ENCODE measurements around the gene SLC35D2.

The SLC35D2 gene

DNA sequence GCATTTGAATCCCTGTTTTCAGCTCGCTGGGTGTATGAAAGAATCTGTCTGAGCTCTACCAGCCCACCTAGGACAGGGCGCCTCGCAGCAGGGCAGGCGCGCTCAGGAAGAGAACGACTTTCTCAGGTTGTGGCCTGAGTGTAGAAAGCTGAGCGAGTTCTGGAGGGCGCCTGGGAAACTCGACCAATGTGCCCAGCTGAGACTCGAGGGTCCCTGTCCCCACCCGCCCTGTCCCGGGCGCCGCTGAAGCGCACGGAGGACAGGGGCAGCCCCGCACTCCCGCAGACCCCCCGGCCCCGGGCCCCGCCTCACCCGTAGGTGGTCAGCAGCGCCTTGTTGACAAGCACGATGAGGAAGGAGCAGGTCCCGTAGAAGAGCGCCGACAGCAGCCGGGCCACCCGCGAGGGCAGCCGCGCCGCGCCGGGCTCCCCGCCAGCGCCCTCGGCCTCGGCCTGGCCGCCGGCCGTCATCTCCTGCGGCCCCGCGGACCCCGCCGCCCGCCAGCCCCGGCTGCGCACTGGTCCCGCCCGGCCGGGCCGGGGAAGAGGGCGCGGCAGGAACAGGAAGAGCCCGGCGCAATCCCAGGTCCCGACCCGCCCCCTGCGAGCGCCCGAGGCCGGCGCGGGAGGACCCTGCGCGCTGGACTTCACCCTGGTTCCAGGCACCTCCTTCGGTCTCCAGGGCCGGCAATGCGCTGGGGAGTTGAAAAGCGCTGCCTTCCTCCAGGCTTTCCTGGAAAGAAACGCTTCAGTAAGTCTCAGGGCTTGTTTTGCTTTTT is at the start of gene SLC35D2:
SLC35D2 (minus strand) TSS at position 547 of the 778 bp plus-strand sequence; CDS start at position 470, 77 bp downstream.
- no peak for DNase-seq (ENCODE audit: low read depth in 2 of 2)

DNA sequence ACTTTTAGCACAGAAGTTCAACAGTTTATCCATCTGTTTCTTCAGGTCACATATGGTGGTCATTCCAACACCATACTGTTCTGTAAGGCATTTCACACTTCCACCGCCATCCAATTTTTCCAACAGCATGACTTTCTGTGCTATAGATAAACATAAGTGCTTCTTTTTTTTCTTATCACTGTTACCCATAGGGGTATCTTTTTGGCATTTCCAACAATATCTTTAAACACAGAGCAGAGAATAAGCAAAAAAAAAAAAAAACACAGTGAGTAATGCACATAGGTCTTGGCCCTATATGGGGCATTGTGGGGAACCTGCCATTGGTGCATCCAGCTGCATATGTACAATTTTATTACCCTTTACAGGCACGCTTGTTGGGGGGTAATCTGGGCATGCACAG is 46.9 kb upstream of the SLC35D2 start:
- DNase-seq (ENCODE audit: low read depth in 2 of 2): no peak

DNA sequence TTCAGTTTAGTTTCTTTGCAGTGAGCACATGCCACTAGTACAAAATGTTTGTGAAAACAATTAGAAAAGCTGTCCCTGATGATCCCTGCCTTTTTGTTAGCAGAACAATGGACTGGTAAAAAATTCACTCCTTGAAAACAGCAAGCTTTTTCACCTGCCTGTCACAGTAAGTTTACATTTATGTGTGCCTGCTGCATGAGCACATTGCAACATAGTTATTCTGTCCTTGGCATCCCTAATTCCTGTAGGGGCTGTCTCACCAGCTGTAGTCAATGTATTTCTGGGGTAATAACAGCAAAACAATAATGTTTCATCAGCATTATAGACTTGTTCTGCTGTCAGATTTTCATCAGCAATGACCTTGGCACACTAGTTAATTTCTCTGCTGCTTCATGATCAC is 46.2 kb upstream of the SLC35D2 start:
- no peak for DNase-seq (ENCODE audit: low read depth in 2 of 2)

DNA sequence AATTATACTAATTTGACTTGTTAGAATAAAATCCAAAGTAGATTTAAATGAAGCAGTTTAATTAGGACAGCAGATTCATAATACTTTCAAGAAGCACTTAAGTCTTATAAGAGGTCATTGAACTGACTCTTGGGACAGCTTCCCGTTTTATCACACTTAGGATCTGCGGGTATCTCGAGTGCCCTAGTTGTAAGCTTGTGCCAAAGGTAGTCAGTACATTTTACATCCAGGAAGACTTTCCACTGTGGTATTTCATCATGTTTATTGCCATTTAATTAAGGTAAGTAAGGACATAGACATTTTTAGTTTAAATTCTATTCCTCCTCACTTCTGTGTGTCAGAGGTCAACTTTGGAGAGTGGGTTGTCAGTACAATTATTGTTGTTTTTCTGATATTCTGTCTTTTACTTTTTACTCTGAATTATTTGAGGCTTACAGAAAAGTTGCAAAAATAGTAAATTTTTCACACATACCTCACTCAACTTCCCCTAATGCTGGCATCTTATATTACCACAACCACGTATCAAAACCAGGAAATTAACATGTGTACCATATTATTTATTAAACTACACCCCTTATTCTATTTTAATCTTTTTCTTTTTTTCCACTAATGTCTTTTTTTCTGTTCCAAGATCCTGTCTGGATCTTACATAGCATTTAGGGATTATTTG is 42.1 kb upstream of the SLC35D2 start:
- DNase-seq (ENCODE audit: low read depth in 2 of 2): no peak

DNA sequence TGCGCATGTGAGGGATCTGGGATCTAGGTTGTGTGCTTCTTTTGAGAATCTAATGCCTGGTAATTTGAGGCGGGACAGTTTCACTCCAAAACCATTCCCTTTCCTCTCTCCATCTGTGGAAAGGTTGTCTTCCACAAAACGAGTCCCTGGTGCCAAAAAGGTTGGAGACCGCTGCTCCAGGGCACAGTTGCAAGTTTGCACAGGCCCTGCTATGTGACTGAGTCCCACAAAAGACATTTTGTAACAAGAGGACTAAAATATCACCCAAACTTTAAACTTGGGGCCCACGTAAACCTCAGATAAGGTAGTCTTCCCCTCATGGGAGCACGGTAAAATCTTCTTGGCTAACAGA is 40.5 kb upstream of the SLC35D2 start:
- no peak for DNase-seq (ENCODE audit: low read depth in 2 of 2)

DNA sequence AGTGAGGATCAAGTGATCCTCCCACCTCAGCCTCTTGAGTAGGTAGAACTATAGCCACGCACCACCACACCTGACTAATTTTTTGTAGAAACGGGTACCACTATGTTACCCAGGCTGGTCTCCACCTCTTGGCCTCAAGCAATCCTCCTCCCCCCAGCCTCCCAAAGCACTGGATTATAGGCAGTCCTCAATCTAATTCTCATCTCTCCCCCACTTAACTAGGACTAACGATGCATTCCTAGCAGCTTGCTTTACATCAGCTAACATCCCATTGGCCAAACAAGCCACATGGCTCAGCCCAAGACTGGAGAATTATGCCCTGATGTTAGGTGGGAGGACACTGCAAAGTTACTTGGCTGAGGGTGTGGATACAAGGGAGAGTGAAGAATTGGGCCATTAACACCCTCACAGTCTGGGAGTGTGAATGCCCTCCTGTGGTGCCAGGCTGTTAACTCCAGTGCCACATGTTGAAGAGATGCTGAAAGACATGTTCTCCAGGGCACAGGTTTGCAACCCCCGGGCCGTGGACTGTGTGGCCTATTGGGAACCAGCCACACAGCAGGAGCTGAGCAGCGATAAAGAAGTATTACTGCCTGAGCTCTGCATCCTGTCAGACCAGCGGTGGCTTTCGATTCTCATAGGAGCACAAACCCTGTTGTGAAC is 39.9 kb upstream of the SLC35D2 start:
- no peak for DNase-seq (ENCODE audit: low read depth in 2 of 2)

DNA sequence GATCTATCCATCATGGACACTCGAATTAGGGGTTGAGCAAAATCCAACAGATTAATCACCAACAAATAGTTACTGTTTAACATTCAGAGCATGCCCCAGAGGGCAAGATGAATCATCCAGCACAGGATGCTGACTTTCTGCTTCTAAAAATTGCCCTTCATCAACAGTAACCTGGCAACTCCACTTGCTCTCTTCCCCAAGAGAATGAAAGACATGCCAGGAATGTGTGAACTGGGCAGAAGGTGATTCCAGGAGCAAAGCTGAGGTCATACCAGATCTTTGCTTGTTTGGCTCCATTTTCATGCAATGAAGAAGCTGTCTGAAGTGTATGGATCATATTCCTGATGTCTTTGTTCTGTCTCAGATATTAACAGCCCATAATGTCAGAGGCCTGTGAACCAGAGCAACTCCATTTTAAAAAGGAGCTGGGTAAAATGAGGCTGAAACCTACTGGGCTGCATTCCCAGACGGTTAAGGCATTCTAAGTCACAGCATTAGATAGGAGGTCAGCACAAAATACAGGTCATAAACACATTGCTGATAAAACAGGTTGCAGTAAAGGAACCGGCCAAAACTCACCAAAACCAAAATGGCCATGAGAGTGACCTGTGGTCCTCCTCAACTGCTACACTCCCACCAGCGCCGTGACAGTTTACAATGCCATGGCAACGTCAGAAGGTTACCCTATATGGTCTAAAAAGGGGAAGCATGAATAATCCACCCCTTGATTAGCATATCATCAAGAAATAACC is 37.1 kb upstream of the SLC35D2 start:
- DNase-seq (ENCODE audit: low read depth in 2 of 2): no peak

DNA sequence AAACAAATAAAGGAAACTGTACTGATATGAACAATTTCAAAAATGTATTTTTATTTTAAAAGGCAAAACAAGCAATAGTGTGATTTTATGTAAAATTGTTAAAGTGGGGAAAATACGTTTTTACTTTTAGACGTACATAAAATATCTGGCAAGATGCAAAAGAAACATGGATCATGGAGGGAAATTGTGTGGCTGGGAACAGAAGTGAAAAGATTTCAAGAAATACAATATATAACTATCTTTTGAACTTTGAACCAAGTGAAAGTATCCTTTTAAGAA is 36.1 kb upstream of the SLC35D2 start:
- no peak for DNase-seq (ENCODE audit: low read depth in 2 of 2)

DNA sequence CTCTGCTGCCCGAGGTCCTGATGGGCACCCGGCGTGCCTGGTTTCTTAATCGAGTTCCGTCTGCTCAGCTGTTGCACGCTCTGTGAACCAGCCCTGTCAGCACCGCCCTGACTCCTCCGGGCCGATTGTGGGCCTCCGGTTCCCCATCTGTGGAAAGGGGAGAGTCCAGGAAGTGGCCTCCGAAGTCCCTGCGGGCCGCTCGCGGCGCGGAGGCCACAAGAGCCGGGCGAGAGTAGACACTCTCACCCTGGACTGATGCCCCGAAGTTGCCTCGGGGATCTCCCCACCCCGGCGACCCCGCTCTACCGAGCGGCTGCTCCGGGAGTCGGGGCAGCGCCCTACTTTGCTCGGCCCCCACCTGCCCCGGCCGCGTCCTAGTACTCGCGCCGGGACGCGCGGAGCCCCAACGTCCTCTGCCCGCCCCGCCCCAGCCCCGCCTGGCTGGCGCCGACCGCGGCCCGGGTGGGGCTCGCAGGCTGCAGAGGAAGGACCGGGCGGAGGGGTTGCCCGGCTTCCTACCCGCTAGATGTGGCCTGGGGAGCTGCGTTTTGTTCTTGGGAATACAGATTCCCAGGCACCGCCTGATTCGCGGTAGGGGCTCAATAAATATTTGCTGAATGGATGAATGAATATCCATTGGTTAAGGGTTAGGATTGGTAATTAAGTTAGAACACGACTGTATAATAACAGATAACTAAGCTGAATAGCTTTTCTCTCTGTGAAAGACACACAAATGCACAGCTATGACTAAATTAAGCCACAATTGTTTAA is 35.6 kb upstream of the SLC35D2 start:
- peak; percentile 24 to 52 for DNase-seq (ENCODE audit: low read depth in 2 of 2)

DNA sequence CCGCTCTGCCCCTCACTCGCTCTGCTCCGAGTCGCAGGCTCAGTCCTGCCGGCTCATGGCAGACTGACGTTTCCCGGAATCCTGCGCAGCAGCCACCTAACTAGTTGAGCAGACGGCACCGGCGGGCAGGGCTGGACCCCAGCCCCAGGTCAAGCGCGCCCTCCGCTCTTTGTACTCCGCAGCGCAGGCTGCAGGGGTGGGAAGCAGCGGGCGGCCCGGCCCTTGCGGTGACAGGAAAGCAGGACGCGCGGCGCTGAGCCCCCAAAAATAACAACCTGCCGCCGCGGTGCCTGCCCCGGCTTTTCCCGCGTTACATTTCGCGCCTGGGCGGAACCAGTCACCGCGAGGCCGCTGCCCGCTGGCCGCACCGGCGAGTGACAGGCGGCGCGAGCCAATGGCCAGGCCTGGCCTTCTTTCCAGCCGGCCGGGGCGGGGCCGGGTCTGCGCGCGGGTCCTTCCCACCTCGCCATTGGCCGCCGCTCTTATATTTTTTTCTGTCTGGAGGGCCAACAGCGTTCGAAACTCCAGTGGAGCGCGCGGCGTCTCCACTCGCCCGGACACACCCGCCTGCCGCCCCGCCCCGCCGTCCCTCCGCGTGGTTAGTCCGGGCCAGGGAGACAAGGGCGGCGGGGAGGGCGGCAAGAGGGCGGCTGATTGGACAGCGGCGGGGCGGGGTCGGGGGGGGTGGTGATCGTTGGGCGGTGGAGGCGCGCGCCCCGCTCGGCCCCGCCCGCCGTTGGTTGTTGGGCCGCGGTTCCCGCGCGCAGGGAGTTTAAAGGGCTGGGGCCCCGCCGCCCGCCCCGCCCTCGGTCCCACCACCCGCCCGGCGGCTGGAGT is 34.8 kb upstream of the SLC35D2 start, which contains the start of gene ZNF367:
ZNF367 (minus strand) TSS at position 288 of the 837 bp plus-strand sequence. CDS start 338 bp downstream, outside the sequence.
- peak; percentile 91 to 95 for DNase-seq (ENCODE audit: low read depth in 2 of 2)

DNA sequence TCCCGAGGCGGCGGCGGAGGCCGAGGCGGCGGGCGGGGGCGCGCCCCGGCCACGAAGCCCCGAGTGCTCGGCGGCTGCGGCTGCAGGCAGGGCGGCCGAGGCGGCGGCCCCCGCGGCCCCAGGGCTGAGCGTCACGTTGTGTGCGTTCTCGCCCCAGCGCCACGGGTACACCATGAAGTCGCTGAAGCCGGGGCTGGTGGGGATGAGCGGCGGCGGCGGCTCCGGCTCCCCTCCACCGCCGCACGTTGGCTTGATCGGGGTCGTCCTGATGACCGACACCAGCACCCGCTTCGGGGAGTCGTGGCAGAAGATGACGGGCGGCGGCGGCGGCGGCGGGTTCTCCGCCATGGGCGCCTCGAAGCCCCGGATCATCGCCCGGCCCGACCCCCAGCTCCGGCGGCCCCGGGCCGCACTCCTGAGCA is 34.2 kb upstream of the SLC35D2 start:
- DNase-seq (ENCODE audit: low read depth in 2 of 2): peak; percentile 7 to 15

DNA sequence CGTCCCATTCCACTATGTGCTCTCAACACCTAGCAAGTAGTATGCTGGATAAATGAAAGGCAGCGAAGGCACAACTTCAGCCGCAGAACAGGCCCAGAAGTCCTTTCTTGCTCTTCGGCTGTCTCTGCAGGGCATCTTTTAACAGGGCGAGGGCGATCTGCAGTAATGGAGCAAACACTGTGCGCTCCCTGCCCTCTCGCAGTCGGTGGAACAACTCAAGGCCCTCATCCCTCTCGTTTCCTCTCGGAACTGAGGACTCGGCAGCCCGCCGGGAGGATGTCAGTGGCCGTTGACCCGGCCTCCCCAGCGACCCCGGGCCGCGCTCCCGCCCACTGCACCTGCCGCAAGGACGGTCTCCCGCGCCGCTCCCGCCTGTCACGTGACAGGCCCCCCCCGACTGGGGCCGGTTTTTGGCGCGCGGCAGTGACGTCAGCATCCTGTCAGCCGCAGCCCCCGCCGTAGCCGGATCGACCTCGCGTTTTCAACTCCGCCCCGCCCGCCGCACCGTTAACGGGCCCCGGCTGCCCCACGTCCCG is 33.6 kb upstream of the SLC35D2 start:
- DNase-seq (ENCODE audit: low read depth in 2 of 2): peak; percentile 81 to 86

DNA sequence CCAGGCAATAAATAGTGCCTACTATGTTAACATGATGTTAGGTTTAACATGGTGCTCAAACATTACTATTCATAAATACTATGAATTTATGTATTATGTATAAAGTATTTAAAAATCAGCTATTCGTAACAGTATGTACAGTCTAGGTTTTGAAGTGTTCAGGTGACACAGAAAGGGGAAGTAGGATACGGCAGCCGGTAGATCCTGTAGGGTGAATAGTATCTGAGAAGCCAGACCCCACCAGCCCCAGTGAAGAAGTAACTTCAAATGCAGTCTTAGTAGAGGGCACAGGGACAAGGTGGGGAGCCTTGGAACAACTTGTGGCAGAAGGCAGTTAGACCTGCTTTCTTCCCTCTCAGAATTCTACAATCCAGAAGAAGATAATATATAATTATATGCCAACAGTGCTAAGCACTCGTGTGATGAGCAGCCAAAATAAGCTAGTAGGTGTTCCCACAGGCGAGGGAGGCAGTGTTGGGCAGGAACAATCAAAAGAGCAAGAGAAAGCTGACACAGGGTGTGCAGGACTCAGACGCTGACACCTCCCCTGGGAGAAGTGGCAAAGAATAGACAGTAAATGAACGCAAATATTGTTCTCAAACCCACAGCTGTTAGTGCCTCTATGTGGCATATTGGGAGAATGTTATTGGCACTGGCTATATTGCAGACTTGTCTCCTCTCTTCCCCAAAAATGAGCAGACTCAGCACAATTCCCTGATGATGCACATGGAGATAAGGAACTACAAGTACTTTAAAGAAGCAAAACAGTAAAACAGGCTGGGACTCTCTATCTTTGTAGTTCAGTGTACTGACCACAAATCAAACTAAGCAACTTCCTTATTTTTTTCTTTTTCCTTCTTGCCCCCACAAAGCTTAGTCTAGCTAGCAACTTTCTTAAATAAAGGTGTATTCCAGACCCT is 30.1 kb upstream of the SLC35D2 start:
- DNase-seq (ENCODE audit: low read depth in 2 of 2): no peak

DNA sequence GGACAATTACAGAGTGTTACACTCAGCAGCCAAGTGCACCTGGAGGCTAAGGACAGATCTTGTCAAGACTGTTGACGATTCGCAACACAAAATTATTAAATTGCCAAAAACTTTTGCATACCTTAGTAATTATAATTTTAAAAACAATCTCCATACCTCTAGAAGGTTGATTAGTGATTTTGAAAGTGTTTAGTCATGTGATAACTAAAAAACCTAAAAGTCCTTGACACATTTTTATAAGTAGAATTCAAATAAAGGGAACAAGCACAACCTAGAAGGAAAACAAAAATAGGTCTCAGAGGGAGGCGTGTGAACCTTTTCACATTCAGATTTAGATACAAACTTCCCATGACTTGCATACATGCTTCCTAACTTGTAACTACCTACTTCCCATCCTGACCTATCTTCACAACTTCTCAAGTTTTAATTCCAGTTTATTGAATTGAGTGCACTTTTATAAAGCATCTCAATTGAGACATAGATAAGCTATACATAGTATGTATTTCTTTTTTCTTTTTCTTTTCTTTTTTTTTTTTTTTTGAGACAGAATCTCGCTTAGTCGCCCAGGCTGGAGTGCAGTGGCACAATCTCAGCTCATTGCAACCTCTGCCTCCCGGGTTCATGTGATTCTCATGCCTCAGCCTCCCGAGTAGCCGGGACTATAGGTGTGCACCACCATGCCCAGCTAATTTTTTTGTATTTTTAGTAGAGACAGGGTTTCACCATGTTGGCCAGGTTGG is 28.8 kb upstream of the SLC35D2 start:
- no peak for DNase-seq (ENCODE audit: low read depth in 2 of 2)

DNA sequence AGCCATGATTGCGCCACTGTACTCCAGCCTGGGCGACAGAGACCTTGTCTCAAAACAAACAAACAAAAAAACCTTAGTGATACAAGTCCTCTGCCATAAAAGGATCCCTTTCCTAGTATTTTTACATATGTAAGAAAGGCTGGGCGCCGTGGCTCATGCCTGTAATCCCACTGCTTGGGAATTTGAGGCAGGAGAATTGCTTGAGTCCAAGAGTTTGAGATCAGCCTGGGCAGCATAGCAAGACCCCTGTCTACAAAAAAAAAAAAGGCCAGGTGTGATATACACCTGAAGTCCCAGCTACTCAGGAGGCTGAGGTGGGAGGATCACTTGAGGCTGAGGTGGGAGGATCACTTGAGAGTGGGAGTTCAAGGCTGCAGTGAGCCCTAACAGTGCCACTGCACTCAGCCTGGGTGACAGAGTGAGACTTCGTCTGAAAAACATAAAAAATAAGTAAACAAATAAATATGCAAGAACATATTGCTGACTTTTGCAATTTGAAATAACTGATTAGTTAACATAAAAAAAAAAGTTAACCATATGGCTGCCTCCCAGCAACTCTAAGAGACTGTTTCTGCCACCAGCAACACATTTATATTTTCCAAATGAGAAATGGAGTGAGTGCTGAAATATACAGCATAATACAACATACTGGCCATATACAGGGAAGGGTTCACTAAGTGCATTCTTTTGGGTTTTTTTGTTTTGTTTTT is 27.8 kb upstream of the SLC35D2 start:
- DNase-seq (ENCODE audit: low read depth in 2 of 2): no peak

DNA sequence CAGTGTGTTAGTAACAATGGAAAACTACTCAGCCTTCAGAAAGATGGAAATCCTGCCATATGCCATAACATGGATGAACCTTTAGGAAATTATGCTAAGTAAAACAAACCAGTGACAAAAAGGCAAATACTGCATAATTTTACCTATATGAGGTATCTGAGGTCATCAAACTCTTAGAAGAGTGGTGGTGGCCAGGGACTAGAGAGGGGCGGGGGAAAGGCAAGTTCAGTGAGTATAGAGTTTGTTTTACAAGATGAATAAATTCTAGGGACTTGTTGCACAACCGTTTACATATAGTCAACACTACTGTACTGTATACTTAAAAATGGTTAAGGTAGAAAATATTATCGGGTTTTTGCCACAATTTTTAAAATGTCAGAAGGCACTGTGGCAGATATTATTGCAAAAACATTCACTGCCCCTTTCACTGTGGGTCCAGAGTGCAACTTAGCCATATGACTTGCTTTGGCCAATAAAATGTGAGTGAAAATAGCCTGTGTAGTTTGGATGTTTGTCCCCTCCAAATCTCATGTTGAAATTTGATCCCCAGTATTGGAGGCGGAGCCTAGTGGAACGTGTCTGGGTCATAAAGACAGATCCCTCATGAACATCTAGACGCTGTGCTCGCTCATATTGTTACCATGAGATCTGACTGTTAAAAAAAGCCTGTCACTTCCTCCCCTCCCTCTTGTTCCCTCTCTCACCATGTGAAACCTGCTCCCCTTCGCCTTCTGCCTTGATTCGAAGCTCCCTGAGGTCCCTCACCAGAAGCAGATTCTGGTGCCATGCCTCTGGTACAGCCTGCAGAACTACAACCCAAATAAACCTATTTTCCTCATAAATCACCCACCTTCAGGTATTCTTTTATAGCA is 25.1 kb upstream of the SLC35D2 start:
- no peak for DNase-seq (ENCODE audit: low read depth in 2 of 2)

Measured in stimulated activated CD4-positive, alpha-beta T cell treated with anti-CD3 and anti-CD28 coated beads, Interleukin-15, amount 100 ng/mL, for 48 hours (primary cell).